K562 (cell line): Measurements from ENCODE around the gene HES4. TPM values are rescaled to one million over a fixed set of nuclear protein-coding genes. Genes with fewer than 3 reads are reported as not detected.

ENCODE experiments used
- ATF7 ChIP-seq: fragments of 450-650 bp; IDR thresholded peaks from 2 replicates; pipeline ENCODE4 v1.7.1; 2014; ENCODE audit warnings: mild to moderate bottlenecking, moderate library complexity
- CBFA2T3 ChIP-seq: fragments of 450-650 bp; IDR thresholded peaks from 2 replicates; pipeline ENCODE4 v1.6.1; 2017
- DIDO1 ChIP-seq: fragments of 450-650 bp; IDR thresholded peaks from 2 replicates; pipeline ENCODE4 v1.6.1; 2016; ENCODE audit warnings: low read depth, missing biosample characterization, missing genetic modification characterization
- MBD1 ChIP-seq: fragments of 250-450 bp; sonication (Bioruptor Pico); IDR thresholded peaks from 2 replicates; pipeline ENCODE4 v1.8.0; 2022; ENCODE audit warnings: inconsistent platforms
- MYBL2 ChIP-seq, 2 experiments: fragments of 450-650 bp in 1 of 2; sonication (generic) in 1 of 2; formaldehyde crosslinking in 1 of 2; IDR thresholded peaks; 2 replicates each; pipeline versions ENCODE4 v1.6.1 to v1.8.1; 2017 to 2022; ENCODE audit warnings: borderline replicate concordance in 1 of 2, inconsistent platforms in 1 of 2, low read depth in 1 of 2, mild to moderate bottlenecking in 1 of 2, missing genetic modification reagents in 1 of 2, moderate library complexity in 1 of 2
- NCOA6 ChIP-seq: fragments of 450-650 bp; IDR thresholded peaks from 2 replicates; pipeline ENCODE4 v1.6.1; 2017; ENCODE audit warnings: mild to moderate bottlenecking
- RAD51 ChIP-seq: fragments of 450-650 bp; IDR thresholded peaks from 2 replicates; pipeline ENCODE4 v1.7.1; 2016; ENCODE audit warnings: low read depth, mild to moderate bottlenecking, borderline replicate concordance
- RB1 ChIP-seq: fragments of 450-650 bp; IDR thresholded peaks from 2 replicates; pipeline ENCODE4 v1.6.1; 2017; ENCODE audit warnings: low read depth, mild to moderate bottlenecking
- SIX5 ChIP-seq, 2 experiments: IDR thresholded peaks; 2 replicates each; pipeline ENCODE4 v1.6.1; 2011; ENCODE audit warnings: low read length in 2 of 2, borderline replicate concordance in 1 of 2, low read depth in 1 of 2, mild to moderate bottlenecking in 1 of 2, moderate library complexity in 1 of 2; ENCODE audit not compliant: insufficient read depth in 1 of 2
- TCF7 ChIP-seq: sonication (generic); IDR thresholded peaks from 2 replicates; pipeline ENCODE4 v1.6.1; 2016; ENCODE audit warnings: antibody characterized with exemption, borderline replicate concordance
- ZNF12 ChIP-seq: sonication (generic); formaldehyde crosslinking; IDR thresholded peaks from 2 replicates; pipeline ENCODE4 v1.4.0; 2020; ENCODE audit warnings: mild to moderate bottlenecking, missing genetic modification reagents
- ZNF324 ChIP-seq: fragments of 250-450 bp; sonication (Bioruptor Pico); IDR thresholded peaks from 2 replicates; pipeline ENCODE4 v1.4.0; 2020; ENCODE audit warnings: mild to moderate bottlenecking
- ZNF407 ChIP-seq: fragments of 450-650 bp; IDR thresholded peaks from 2 replicates; pipeline ENCODE4 v1.6.1; 2016; ENCODE audit warnings: low read depth
- ZNF431 ChIP-seq: sonication (generic); formaldehyde crosslinking; IDR thresholded peaks from 2 replicates; pipeline ENCODE4 v1.8.0; 2022; ENCODE audit warnings: mild to moderate bottlenecking, missing genetic modification reagents
- ZNF561 ChIP-seq: fragments of 450-650 bp; formaldehyde crosslinking; conservative IDR thresholded peaks from 2 replicates; pipeline ENCODE4 v1.4.0; 2020; ENCODE audit warnings: mild to moderate bottlenecking, moderate library complexity
- ZNF79 ChIP-seq: fragments of 250-450 bp; sonication (Bioruptor Pico); IDR thresholded peaks from 2 replicates; pipeline ENCODE4 v1.4.0; 2020; ENCODE audit warnings: low read depth, mild to moderate bottlenecking, moderate library complexity
- ZZZ3 ChIP-seq: fragments of 450-650 bp; IDR thresholded peaks from 2 replicates; pipeline ENCODE4 v1.6.1; 2016; ENCODE audit warnings: antibody characterized with exemption, mild to moderate bottlenecking, moderate library complexity
- polyA plus RNA-seq, 8 experiments: library from polyadenylated mRNA; depleted of rRNA in 4 of 8; stranded (reverse) in 5 of 8; unstranded in 3 of 8; fragments of >200 nt; fragmentation: Nextera tagmentation in 2 of 8; fragmentation: Illumina TruSeq in 1 of 8; extraction: Ambion mirVana in 2 of 8; extraction: Trizol in 1 of 8; gene quantifications; 2 replicates each; pipeline versions ENCODE4 v1.2.1 to v1.2.3, GENCODE V29; 2011 to 2014; ENCODE audit warnings: inconsistent platforms in 1 of 8, missing spikeins in 1 of 8
- total RNA-seq, 7 experiments: library from RNA; depleted of rRNA in 6 of 7; stranded (reverse); fragments of >200 nt in 6 of 7; fragmentation: Illumina TruSeq in 2 of 7; extraction: Trizol in 2 of 7; gene quantifications; 2 replicates each; pipeline versions ENCODE4 v1.2.1 to v1.2.3, GENCODE V29; 2011 to 2021; ENCODE audit warnings: low replicate concordance in 1 of 7

HES4 gene
- total and polyA plus RNA-seq, 9 of the 15 experiments (the other 6 are each of a cell fraction or from before 2014, with no cell fraction given), result 0.21 to 43.7 (median 5.3) TPM; not detected in 2

- TF ChIP-seq DIDO1 (tag) (no peak), ATF7 (no peak), ZNF561 (CRISPR knock-in tag) (no peak), MYBL2 (IDR thresholded peaks at IDR 0.05; ENCODE audit: low read depth) (no peak), MYBL2 (CRISPR knock-in tag; IDR thresholded peaks at IDR 0.05; ENCODE audit: borderline replicate concordance) (no peak; the same call in 1 of the 2 replicates), SIX5 (IDR thresholded peaks at IDR 0.05; ENCODE audit: borderline replicate concordance in 1 of 2, insufficient read depth in 1 of 2, low read depth in 1 of 2, low read length in 2 of 2) (no peak), ZZZ3 (no peak), ZNF12 (CRISPR knock-in tag) (no peak), NCOA6 (no peak; the same call in 1 of the 2 replicates), ZNF79 (CRISPR knock-in tag) (no peak), ZNF407 (no peak), CBFA2T3 (no peak), TCF7 (0 out of 2 replicates have a peak, but pooled peaks have one; percentile 2), MBD1 (no peak; the same call in 1 of the 2 replicates), RB1 (no peak), RAD51 (no peak), ZNF324 (CRISPR knock-in tag) (no peak), ZNF431 (CRISPR knock-in tag) (no peak)
Measured at GRCh38 chr1:1001057-1001783, 1.3 kb upstream of the HES4 start (continued).
